B cell (primary cell): ENCODE data around the gene EIF3I. TPM values are rescaled to one million over a fixed set of nuclear protein-coding genes. Genes with fewer than 3 reads are reported as not detected.

Source experiments
- ATAC-seq: fragments of 200-7000 bp; cut with Tn5 transposase; one replicate; pipeline ENCODE4 v1.10.0; 2021; ENCODE audit warnings: low read depth, mild to moderate bottlenecking, moderate number of reproducible peaks, moderate library complexity
- CTCF ChIA-PET: fragments of 350-600 bp; sonication (Branson Sonifier 250); formaldehyde crosslinking; loops from one replicate; lab custom pipeline; 2021; ENCODE audit warnings: antibody characterized with exemption, inconsistent platforms; lab: Charles Lee
- POLR2A ChIA-PET: fragments of 350-600 bp; sonication (Branson Sonifier 250); formaldehyde crosslinking; loops from one replicate; lab custom pipeline; 2021; ENCODE audit warnings: antibody characterized with exemption; lab: Charles Lee
- DNase-seq: peaks from one replicate; pipeline ENCODE4 v3.0.0; 2013
- H2AFZ ChIP-seq: 2 replicates; pipeline ENCODE4 v1.6.1; 2012; ENCODE audit warnings: mild to moderate bottlenecking, low read depth, low read length; ENCODE audit not compliant: insufficient read depth, poor library complexity, severe bottlenecking
- H3K27ac ChIP-seq, 2 donors: 1 replicate in 1 of 2; 2 replicates in 1 of 2; pipeline ENCODE4 v1.5.1; 2012 to 2013; ENCODE audit warnings: low read length in 2 of 2, mild to moderate bottlenecking in 2 of 2, moderate library complexity in 1 of 2
- H3K27me3 ChIP-seq, 4 experiments: fragments of 200-600 bp in 1 of 4; sonication (generic) in 1 of 4; replicated peaks in 1 of 4; 1 replicate in 2 of 4; 2 replicates in 2 of 4; pipeline versions ENCODE4 v1.6.1 to v1.7.0; 2013 to 2016; ENCODE audit warnings: low read length in 3 of 4, mild to moderate bottlenecking in 2 of 4, mixed read lengths in 1 of 4, moderate library complexity in 1 of 4; ENCODE audit not compliant: insufficient read depth in 4 of 4, control insufficient read depth in 3 of 4; ENCODE audit errors: control extremely low read depth in 1 of 4
- H3K36me3 ChIP-seq, 2 experiments: replicated peaks in 1 of 2; 1 replicate in 1 of 2; 2 replicates in 1 of 2; pipeline versions ENCODE4 v1.6.1 to v1.7.1; 2013; ENCODE audit warnings: low read length in 1 of 2; ENCODE audit not compliant: insufficient read depth in 2 of 2, control insufficient read depth in 1 of 2; ENCODE audit errors: control extremely low read depth in 1 of 2, extremely low read depth in 1 of 2
- H3K4me1 ChIP-seq, 2 donors: fragments of 200-600 bp in 1 of 2; sonication (generic) in 1 of 2; 1 replicate in 1 of 2; 2 replicates in 1 of 2; pipeline versions ENCODE4 v1.5.1 to v1.6.1; 2013 to 2017; ENCODE audit warnings: low read length in 2 of 2; ENCODE audit not compliant: control insufficient read depth in 2 of 2, insufficient read depth in 2 of 2
- H3K4me2 ChIP-seq: replicated peaks from 2 replicates; pipeline ENCODE3; 2012; ENCODE audit warnings: mild to moderate bottlenecking, low read depth, low read length; ENCODE audit not compliant: poor library complexity, severe bottlenecking
- H3K4me3 ChIP-seq, 5 experiments: fragments of 200-600 bp in 1 of 5; sonication (generic) in 1 of 5; 1 replicate in 3 of 5; 2 replicates in 2 of 5; pipeline versions ENCODE4 v1.5.1 to v1.7.0; 2011 to 2016; ENCODE audit warnings: low read length in 4 of 5, mild to moderate bottlenecking in 4 of 5, low read depth in 2 of 5, control low read depth in 1 of 5, moderate library complexity in 1 of 5; ENCODE audit not compliant: insufficient read depth in 1 of 5; ENCODE audit errors: control extremely low read depth in 1 of 5, extremely low read depth in 1 of 5
- H3K79me2 ChIP-seq: fragments of 200-600 bp; sonication (generic); one replicate; pipeline ENCODE4 v1.6.0; 2016; ENCODE audit warnings: low read length; ENCODE audit not compliant: control insufficient read depth, insufficient read depth
- H3K9ac ChIP-seq: fragments of 200-600 bp; sonication (generic); 2 replicates; pipeline ENCODE4 v1.6.1; 2017; ENCODE audit warnings: mild to moderate bottlenecking, low read length, moderate library complexity
- H3K9me3 ChIP-seq, 3 donors: one replicate each; pipeline versions ENCODE4 v1.6.1 to v1.7.1; 2013; ENCODE audit warnings: low read length in 2 of 3; ENCODE audit not compliant: control insufficient read depth in 2 of 3, insufficient read depth in 1 of 3; ENCODE audit errors: control extremely low read depth in 1 of 3
- H4K20me1 ChIP-seq: 2 replicates; pipeline ENCODE4 v1.6.0; 2012; ENCODE audit warnings: mild to moderate bottlenecking, low read length; ENCODE audit not compliant: insufficient read depth, control insufficient read depth, poor library complexity, severe bottlenecking
- H3K27ac Mint-ChIP-seq: one replicate; pipeline ENCODE4 v1.8.0; 2021; ENCODE audit warnings: mixed read lengths
- H3K27me3 Mint-ChIP-seq: one replicate; pipeline ENCODE4 v1.8.0; 2021; ENCODE audit warnings: mixed read lengths
- H3K4me1 Mint-ChIP-seq: one replicate; pipeline ENCODE4 v1.8.0; 2021; ENCODE audit warnings: mixed read lengths
- H3K4me3 Mint-ChIP-seq: one replicate; pipeline ENCODE4 v1.8.0; 2021; ENCODE audit warnings: mixed read lengths
- H3K9me3 Mint-ChIP-seq: one replicate; pipeline ENCODE4 v1.8.0; 2022; ENCODE audit warnings: mixed read lengths; ENCODE audit not compliant: insufficient read depth
- CTCF ChIP-seq: fragments of 200-600 bp; IDR thresholded peaks from one replicate; pipeline ENCODE4 v1.8.0; 2022; ENCODE audit warnings: antibody characterized with exemption, mild to moderate bottlenecking
- EZH2 ChIP-seq: IDR thresholded peaks from 2 replicates; pipeline ENCODE4 v1.6.1; 2012; ENCODE audit warnings: borderline replicate concordance, low read depth, mild to moderate bottlenecking, moderate library complexity, low read length; ENCODE audit not compliant: insufficient read depth, poor library complexity, severe bottlenecking
- WGBS: methylation state at CpG from one replicate; pipeline ENCODE4 v1.1.5; 2013; ENCODE audit warnings: missing lambda C conversion rate; ENCODE audit not compliant: insufficient coverage; 5-methylcytosine and 5-hydroxymethylcytosine counted together
- intact Hi-C: fragments of 100-400 bp; cut with micrococcal nuclease; formaldehyde crosslinking; loops from one replicate; pipeline ENCODE4 v1.10.0; 2022
- polyA plus RNA-seq: library from polyadenylated mRNA; depleted of rRNA; stranded (reverse); fragments of >200 nt; gene quantifications from 2 replicates; pipeline ENCODE4 v1.2.3, GENCODE V29; 2012
- total RNA-seq, 2 donors: library from RNA; stranded (reverse); fragments of 120-200 nt in 1 of 2; gene quantifications; 1 replicate in 1 of 2; 2 replicates in 1 of 2; pipeline versions ENCODE4 v1.2.3 to v1.2.4, GENCODE V29; 2013 to 2022

EIF3I gene
- total and polyA plus RNA-seq, 2 donors (not counting 1 experiment from before 2014, with no cell fraction given): 87.0 to 130 TPM

- Histone ChIP-seq H3K4me1 (peaks cover 21 to 31% of the 10 kb centered on the region in 2 donors), H2AFZ (no peak overlapping the region), H3K9me3 (no peaks in the 10 kb centered on the region), H3K79me2 (peaks cover 52% of the 10 kb centered on the region), H3K4me3 (peak overlapping the region in 2 of 5 experiments; percentile 73 to 92), H3K27ac (peak overlapping the region in 1 of 2 donors; percentile 90), H4K20me1 (peaks cover 28% of the 10 kb centered on the region), H3K36me3 (peaks cover 0 to 23% of the 10 kb centered on the region in 2 experiments), H3K27me3 (no peaks in the 10 kb centered on the region), H3K9ac (peak overlapping the region; percentile 82), H3K4me2 (peak overlapping the region; percentile 99)
- WGBS: 92% methylated on average over 9 of the region's 9 CpGs
- TF ChIP-seq EZH2 (no peak), CTCF (no peak)
- no peaks in the 10 kb centered on the region for H3K9me3 Mint-ChIP-seq
- POLR2A ChIA-PET: interaction anchor here (0.7 to 2.0 kb wide), 2 partner anchors 20 to 60 kb away, joined by 3 to 11 read pairs; partner anchors contain the start of gene CCDC28B
- H3K4me3 Mint-ChIP-seq: peak overlapping the region; percentile 96
- peaks cover 40% of the 10 kb centered on the region for H3K4me1 Mint-ChIP-seq
- peak overlapping the region; percentile 84 for H3K27ac Mint-ChIP-seq
- H3K27me3 Mint-ChIP-seq: no peaks in the 10 kb centered on the region
- DNase-seq (no peak), ATAC-seq (no peak)
- CTCF ChIA-PET: interaction anchor here (0.8 to 2.0 kb wide), 3 partner anchors 14 to 116 kb away, joined by 3 to 6 read pairs (median 3); no protein-coding TSS in a partner anchor
- intact Hi-C loops: no loop called here
These were observed 41.1 kb upstream of the EIF3I start for GRCh38 chr1:32181065-32181464.

DNA sequence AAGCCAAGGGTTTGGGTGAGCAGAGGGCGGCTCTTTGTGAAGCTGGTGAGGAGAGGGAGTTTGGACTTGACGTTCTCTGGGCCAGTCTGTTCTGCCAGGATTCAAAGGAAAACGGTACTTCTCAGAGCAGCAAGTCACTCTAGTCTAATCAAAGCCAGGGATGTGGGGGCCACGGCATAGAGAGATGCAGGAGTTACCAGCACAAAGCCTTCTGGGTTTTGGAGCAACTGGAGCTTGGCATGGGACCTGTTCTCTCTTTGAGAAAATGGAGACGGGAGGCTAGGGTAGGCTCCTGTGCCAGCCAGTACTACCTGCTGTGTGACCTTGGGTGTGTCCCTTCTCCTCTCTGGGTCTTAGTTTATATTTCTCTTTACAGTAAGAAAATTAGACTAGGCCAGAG, 40.6 kb upstream of the EIF3I start:
- peaks cover 44% of the 10 kb centered on the region for H3K4me1 Mint-ChIP-seq
- no peaks in the 10 kb centered on the region for H3K9me3 Mint-ChIP-seq
- no peak overlapping the region for H3K9ac ChIP-seq
- no peak overlapping the region for H3K4me3 ChIP-seq
- H3K36me3 ChIP-seq: peaks cover 0 to 27% of the 10 kb centered on the region in 2 experiments
- H3K79me2 ChIP-seq: peaks cover 57% of the 10 kb centered on the region
- intact Hi-C loops: no loop called here
- ChIA-PET POLR2A (interaction anchor here (0.7 kb wide), 1 partner anchor 59 kb away, joined by 3 read pairs; no protein-coding TSS in a partner anchor), CTCF (interaction anchor here (0.6 to 1.1 kb wide), 3 partner anchors 11 to 67 kb away, joined by 3 read pairs; no protein-coding TSS in a partner anchor)
- H3K27ac Mint-ChIP-seq: peak overlapping the region; percentile 50
- no peak for DNase-seq
- H3K27ac ChIP-seq: no peak overlapping the region
- H2AFZ ChIP-seq: no peak overlapping the region
- H3K27me3 ChIP-seq: no peaks in the 10 kb centered on the region
- ATAC-seq: no peak
- H3K4me1 ChIP-seq: peaks cover 21 to 31% of the 10 kb centered on the region in 2 donors
- no peak for TF ChIP-seq CTCF
- H3K9me3 ChIP-seq: no peaks in the 10 kb centered on the region
- peak overlapping the region; percentile 99 for H3K4me2 ChIP-seq
- WGBS: 98% methylated on average over 4 of the region's 5 CpGs
- H3K27me3 Mint-ChIP-seq: no peaks in the 10 kb centered on the region
- H3K4me3 Mint-ChIP-seq: peak overlapping the region; percentile 96
- peaks cover 33% of the 10 kb centered on the region for H4K20me1 ChIP-seq
